GM10847 (cell line): ENCODE data around the gene CDK2.
A peak's percentile ranks its signal among the peaks of the same experiment; 100 is the strongest.

Source experiments
- POLR2A ChIP-seq: IDR thresholded peaks from 2 replicates; pipeline ENCODE4 v1.6.1; 2011; ENCODE audit not compliant: insufficient read length; ENCODE audit errors: extremely low read depth

CDK2 gene

GRCh38 chr12:55993230-55993853 lies 26.7 kb downstream of the CDK2 start:
- no peak for TF ChIP-seq POLR2A

GRCh38 chr12:55995366-55995765 lies 28.7 kb downstream of the CDK2 start:
- TF ChIP-seq POLR2A: no peak

GRCh38 chr12:55996201-55996714 lies 29.6 kb downstream of the CDK2 start:
- TF ChIP-seq POLR2A: no peak

- TF ChIP-seq POLR2A: peak; percentile 19
Observed at GRCh38 chr12:55996715-55997534, 30.3 kb downstream of the CDK2 start, which contains the start of gene SUOX. Gene SUOX, plus strand, starts transcription at chr12:55997276. Its CDS starts 4,946 bp downstream, at chr12:56002222.

- no peak for TF ChIP-seq POLR2A
Observed at GRCh38 chr12:55997535-55997859, 30.9 kb downstream of the CDK2 start.

- no peak for TF ChIP-seq POLR2A
Observed at GRCh38 chr12:56001487-56002100, 35.0 kb downstream of the CDK2 start.

- no peak for TF ChIP-seq POLR2A
Observed at GRCh38 chr12:56004211-56004610, 37.6 kb downstream of the CDK2 start.

- no peak for TF ChIP-seq POLR2A
Observed at GRCh38 chr12:56007564-56008559, 41.2 kb downstream of the CDK2 start.

- no peak for TF ChIP-seq POLR2A
Observed at GRCh38 chr12:56010111-56010570, 43.5 kb downstream of the CDK2 start.

GRCh38 chr12:56011509-56012090 lies 45.0 kb downstream of the CDK2 start:
- no peak for TF ChIP-seq POLR2A

- TF ChIP-seq POLR2A: no peak
Observed at GRCh38 chr12:56013482-56013881, 46.9 kb downstream of the CDK2 start.

- no peak for TF ChIP-seq POLR2A
Observed at GRCh38 chr12:56014205-56014604, 47.6 kb downstream of the CDK2 start.

- TF ChIP-seq POLR2A: no peak
Observed at GRCh38 chr12:56017181-56017580, 50.6 kb downstream of the CDK2 start.

GRCh38 chr12:56018356-56018755 lies 51.7 kb downstream of the CDK2 start:
- TF ChIP-seq POLR2A: no peak
